ENCODE measurements around the gene NDUFV2. TPM values are rescaled to one million over a fixed set of nuclear protein-coding genes. Genes with fewer than 3 reads are reported as not detected.

NDUFV2 gene
- polyA plus RNA-seq, 1 experiment: 207 TPM

DNA sequence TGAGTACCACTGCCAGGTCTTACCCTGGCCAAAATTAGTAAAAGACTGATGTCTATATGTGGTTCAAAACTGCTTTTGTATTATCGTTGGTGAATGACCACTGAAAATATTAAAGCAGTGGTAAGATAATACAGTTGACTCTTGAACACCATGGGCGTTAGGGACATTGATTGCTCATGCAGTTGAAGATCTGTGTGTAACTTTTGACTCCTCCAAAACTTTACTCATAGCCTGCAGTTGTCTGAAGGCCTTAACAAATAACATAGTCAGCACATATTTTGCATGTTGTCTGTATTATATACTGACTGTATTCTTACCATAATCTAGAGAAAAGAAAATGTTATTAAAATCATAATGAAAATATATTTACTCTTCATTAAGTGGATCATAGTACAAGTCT, 28.3 kb downstream of the NDUFV2 start:
- Histone ChIP-seq H3K4me3 (ENCODE audit: low read depth, low read length) (no peak overlapping the region), H3K9me3 (ENCODE audit: control insufficient read depth, insufficient read depth, low read length) (no peaks in the 10 kb centered on the region), H3K27me3 (ENCODE audit: control insufficient read depth, insufficient read depth, low read length) (no peaks in the 10 kb centered on the region), H3K27ac (ENCODE audit: low read depth, low read length) (no peak overlapping the region)
- no peak for TF ChIP-seq CTCF (IDR thresholded peaks at IDR 0.05; ENCODE audit: low read depth, low read length)
- no peak for DNase-seq (ENCODE audit: low read depth, low spot score)
- ChIA-PET POLR2A (no interaction called here), CTCF (no interaction called here)

GRCh38 chr18:9132628-9133027, 30.1 kb downstream of the NDUFV2 start:
- CTCF ChIA-PET: no interaction called here
- POLR2A ChIA-PET: no interaction called here

DNA sequence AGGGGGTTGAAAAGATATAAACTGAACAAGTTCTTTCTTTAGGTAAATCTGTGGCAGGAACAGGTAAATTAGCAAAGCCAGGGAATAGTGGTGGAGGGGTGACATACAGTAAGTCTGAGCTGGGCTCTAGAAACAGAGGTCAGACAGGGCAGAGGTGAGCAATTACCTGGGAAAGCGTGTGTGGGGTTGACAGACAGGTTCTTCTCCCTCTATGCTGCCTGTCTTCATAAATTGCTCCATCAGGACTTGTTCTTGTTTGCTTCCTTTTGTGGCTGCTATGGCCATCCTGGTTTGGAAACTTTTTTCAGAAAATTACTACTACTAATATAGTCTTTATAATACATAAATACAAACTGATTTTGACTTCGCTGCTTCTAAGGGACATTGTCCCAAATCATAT, 30.7 kb downstream of the NDUFV2 start:
- Histone ChIP-seq H3K27ac (ENCODE audit: low read depth, low read length) (no peak overlapping the region), H3K9me3 (ENCODE audit: control insufficient read depth, insufficient read depth, low read length) (no peaks in the 10 kb centered on the region), H3K4me3 (ENCODE audit: low read depth, low read length) (no peak overlapping the region), H3K27me3 (ENCODE audit: control insufficient read depth, insufficient read depth, low read length) (no peaks in the 10 kb centered on the region)
- POLR2A ChIA-PET: no interaction called here
- TF ChIP-seq CTCF (IDR thresholded peaks at IDR 0.05; ENCODE audit: low read depth, low read length): no peak
- CTCF ChIA-PET: no interaction called here
- no peak for DNase-seq (ENCODE audit: low read depth, low spot score)

More at GRCh38 chr18:9132628-9133027, 30.1 kb downstream of the NDUFV2 start:
- DNase-seq (ENCODE audit: low read depth, low spot score): no peak
- no peak overlapping the region for H3K4me3 ChIP-seq (ENCODE audit: low read depth, low read length)
- no peaks in the 10 kb centered on the region for H3K27me3 ChIP-seq (ENCODE audit: control insufficient read depth, insufficient read depth, low read length)
- H3K9me3 ChIP-seq (ENCODE audit: control insufficient read depth, insufficient read depth, low read length): no peaks in the 10 kb centered on the region
- no peak for TF ChIP-seq CTCF (IDR thresholded peaks at IDR 0.05; ENCODE audit: low read depth, low read length)
- H3K27ac ChIP-seq (ENCODE audit: low read depth, low read length): no peak overlapping the region

DNA sequence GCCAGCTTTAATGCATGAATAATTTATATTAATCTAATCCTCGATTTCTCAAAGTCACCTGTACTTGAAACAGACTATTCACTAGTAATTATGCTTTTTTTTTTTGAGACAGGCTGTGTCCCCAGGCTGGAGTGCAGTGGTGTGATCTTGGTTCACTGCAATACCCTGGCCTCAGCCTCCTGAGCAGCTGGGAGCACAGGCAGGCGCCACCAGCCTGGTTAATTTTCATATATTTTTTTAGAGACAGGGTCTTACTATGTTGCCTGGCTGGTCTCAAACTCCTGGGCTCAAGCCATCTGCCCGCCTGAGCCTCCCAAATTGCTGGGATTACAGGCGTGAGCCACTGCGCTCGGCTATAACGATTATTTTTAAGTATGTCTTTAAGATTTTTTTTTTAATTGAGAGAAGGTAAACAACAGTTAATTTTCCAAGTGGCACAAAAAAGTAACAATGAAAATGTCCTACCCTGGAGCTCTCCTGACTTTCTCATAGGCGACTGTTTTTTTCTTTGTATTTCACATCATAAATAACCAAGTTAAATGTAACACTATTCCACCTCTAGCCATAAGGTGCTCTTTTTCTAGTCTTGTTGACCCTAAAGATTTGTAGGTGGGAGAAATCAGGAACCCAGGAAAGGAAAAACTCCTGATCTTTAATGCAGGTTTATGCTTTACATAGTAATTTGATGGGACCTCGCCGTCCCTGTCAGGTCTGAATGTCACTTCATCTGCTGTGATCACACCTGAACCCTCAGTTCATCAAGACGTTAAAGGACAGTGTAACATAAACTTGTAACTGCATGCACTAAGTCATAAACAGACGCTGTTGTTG, 32.8 kb downstream of the NDUFV2 start:
- no peak for TF ChIP-seq CTCF (IDR thresholded peaks at IDR 0.05; ENCODE audit: low read depth, low read length)
- no peak for DNase-seq (ENCODE audit: low read depth, low spot score)
- ChIA-PET CTCF (interaction anchor here (1.0 kb wide), 1 partner anchor 62 kb away, joined by 3 read pairs; no protein-coding TSS in a partner anchor), POLR2A (interaction anchor here (0.6 to 2.1 kb wide), 5 partner anchors 11 to 204 kb away, joined by 3 to 9 read pairs (median 3); partner anchors contain the start of gene TWSG1)
- peak overlapping the region; percentile 79 for H3K4me3 ChIP-seq (ENCODE audit: low read depth, low read length)
- H3K27me3 ChIP-seq (ENCODE audit: control insufficient read depth, insufficient read depth, low read length): no peaks in the 10 kb centered on the region
- H3K27ac ChIP-seq (ENCODE audit: low read depth, low read length): peak overlapping the region; percentile 59
- no peaks in the 10 kb centered on the region for H3K9me3 ChIP-seq (ENCODE audit: control insufficient read depth, insufficient read depth, low read length)

- DNase-seq (ENCODE audit: low read depth, low spot score): no peak
- CTCF ChIA-PET: no interaction called here
- H3K9me3 ChIP-seq (ENCODE audit: control insufficient read depth, insufficient read depth, low read length): no peaks in the 10 kb centered on the region
- peak overlapping the region; percentile 59 for H3K27ac ChIP-seq (ENCODE audit: low read depth, low read length)
- POLR2A ChIA-PET: interaction anchor here (0.6 to 2.1 kb wide), 5 partner anchors 11 to 204 kb away, joined by 3 to 9 read pairs (median 3); no protein-coding TSS in a partner anchor
- no peak for TF ChIP-seq CTCF (IDR thresholded peaks at IDR 0.05; ENCODE audit: low read depth, low read length)
- H3K27me3 ChIP-seq (ENCODE audit: control insufficient read depth, insufficient read depth, low read length): no peaks in the 10 kb centered on the region
- peak overlapping the region; percentile 79 for H3K4me3 ChIP-seq (ENCODE audit: low read depth, low read length)
Observed at GRCh38 chr18:9135912-9136314, 33.4 kb downstream of the NDUFV2 start.

Measured in AG04450 (cell line).